Testis (tissue), 2 donors: ENCODE results near the gene MARCHF5.

Experiments used
- CTCF ChIP-seq, 3 experiments: fragments of 450-650 bp in 2 of 3; fragments of 200-600 bp in 1 of 3; sonication (generic) in 1 of 3; IDR thresholded peaks; one replicate each; pipeline ENCODE4 v1.5.1; 2016 to 2019; ENCODE audit warnings: antibody characterized with exemption in 3 of 3, mild to moderate bottlenecking in 2 of 3, moderate library complexity in 1 of 3
- POLR2A ChIP-seq: fragments of 450-650 bp; IDR thresholded peaks from one replicate; pipeline ENCODE4 v1.6.1; 2017; ENCODE audit warnings: antibody characterized with exemption, mild to moderate bottlenecking, moderate library complexity

- TF ChIP-seq POLR2A (no peak), CTCF (IDR thresholded peaks at IDR 0.05) (no peak)
Observed at GRCh38 chr10:92305133-92306072, 14.4 kb downstream of the MARCHF5 start.
